ENCODE results near the gene CSNK2A3. TPM values are rescaled to one million over a fixed set of nuclear protein-coding genes. Genes with fewer than 3 reads are reported as not detected.

The CSNK2A3 gene
- total RNA-seq, 2 experiments from 2014 or later, result 0.63 to 0.82 TPM

DNA sequence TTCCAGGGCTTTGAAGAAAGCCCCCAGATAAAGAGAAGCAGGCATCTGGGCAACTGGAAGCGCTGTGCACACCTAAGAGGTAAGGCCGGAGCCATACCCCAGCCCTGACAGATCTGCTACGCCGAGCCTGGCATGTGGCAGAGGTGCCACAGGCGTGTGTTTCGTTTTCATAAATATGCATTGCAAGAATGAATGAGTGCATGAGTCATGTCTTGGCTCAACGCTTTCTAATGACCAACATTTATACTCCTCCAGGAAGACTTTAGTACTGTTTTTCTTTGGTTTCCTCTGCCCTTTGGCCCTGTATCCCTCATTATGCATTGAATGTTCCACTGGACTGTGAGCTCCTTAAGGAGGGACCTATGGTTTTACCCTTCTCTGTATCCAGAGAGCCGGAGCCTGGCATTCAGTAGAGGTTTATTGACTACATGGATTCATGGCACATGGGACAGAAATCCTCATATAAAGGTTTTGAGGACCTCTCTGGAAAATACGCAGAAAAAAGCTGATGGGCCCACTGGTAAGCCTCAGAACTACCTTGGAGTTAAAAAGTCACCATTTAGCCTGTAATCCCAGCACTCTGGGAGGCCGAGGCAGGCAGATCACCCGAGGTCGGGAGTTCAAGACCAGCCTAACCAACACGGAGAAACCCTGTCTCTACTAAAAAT is 38.9 kb upstream of the CSNK2A3 start:
- ChIA-PET POLR2A (no interaction called here), CTCF (ENCODE audit: unreplicated experiment) (no interaction called here)
- intact Hi-C loops (cut with micrococcal nuclease; ENCODE audit: unreplicated experiment), result no loop called here
- no TSS peak for BruUV-seq (replicated peaks)
- no peaks in the 10 kb centered on the region for H3K9me2 ChIP-seq (ENCODE audit: insufficient read depth, low read length)
- H3K9me3 ChIP-seq (ENCODE audit: low read length), result no peaks in the 10 kb centered on the region
- H3K4me2 ChIP-seq (ENCODE audit: low read length), result no peak overlapping the region
- no peak overlapping the region for H2AFZ ChIP-seq (ENCODE audit: low read length)
- no peaks in the 10 kb centered on the region for H3K79me2 ChIP-seq (ENCODE audit: insufficient read depth, low read depth, low read length)
- H3K4me3 ChIP-seq (ENCODE audit: low read depth, low read length, poor library complexity, severe bottlenecking), result no peak overlapping the region
- no peaks in the 10 kb centered on the region for H4K20me1 ChIP-seq (ENCODE audit: insufficient read depth, low read length)
- H3K27ac ChIP-seq (ENCODE audit: low read depth, low read length, poor library complexity, severe bottlenecking), result no peak overlapping the region
- DNase-seq (ENCODE audit: low spot score), result no peak
- no peaks in the 10 kb centered on the region for H3K4me1 ChIP-seq (ENCODE audit: insufficient read depth, low read length, poor library complexity, severe bottlenecking)
- TF ChIP-seq, protein P1, sequence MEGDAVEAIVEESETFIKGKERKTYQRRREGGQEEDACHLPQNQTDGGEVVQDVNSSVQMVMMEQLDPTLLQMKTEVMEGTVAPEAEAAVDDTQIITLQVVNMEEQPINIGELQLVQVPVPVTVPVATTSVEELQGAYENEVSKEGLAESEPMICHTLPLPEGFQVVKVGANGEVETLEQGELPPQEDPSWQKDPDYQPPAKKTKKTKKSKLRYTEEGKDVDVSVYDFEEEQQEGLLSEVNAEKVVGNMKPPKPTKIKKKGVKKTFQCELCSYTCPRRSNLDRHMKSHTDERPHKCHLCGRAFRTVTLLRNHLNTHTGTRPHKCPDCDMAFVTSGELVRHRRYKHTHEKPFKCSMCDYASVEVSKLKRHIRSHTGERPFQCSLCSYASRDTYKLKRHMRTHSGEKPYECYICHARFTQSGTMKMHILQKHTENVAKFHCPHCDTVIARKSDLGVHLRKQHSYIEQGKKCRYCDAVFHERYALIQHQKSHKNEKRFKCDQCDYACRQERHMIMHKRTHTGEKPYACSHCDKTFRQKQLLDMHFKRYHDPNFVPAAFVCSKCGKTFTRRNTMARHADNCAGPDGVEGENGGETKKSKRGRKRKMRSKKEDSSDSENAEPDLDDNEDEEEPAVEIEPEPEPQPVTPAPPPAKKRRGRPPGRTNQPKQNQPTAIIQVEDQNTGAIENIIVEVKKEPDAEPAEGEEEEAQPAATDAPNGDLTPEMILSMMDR (conservative IDR thresholded peaks at IDR 0.05; ENCODE audit: low read length), result no peak
- no peak for TF ChIP-seq EZH2phosphoT487 (IDR thresholded peaks at IDR 0.05; ENCODE audit: borderline replicate concordance, low read depth, low read length)
- no peaks in the 10 kb centered on the region for H3K36me3 ChIP-seq (ENCODE audit: insufficient read depth, low read length)

DNA sequence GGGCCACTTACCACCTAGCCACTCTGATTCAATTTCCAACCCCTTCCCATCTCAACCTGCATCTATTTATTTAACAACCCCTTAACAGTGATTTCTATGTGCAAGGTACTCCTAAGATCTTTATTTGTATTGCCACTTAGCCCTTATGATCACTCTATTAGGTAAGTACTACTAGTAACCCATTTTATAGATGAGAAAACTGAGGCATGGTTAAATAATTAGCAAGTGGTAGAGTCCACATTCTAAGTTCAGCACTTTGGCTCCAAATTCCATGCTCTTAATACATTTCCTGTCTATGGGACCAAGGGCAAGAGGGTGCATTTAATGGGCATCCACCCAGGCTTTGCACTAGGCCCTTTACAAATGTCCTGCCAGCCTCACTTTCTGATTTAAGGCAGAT is 38.1 kb upstream of the CSNK2A3 start:
- Histone ChIP-seq H3K4me3 (ENCODE audit: low read depth, low read length, poor library complexity, severe bottlenecking) (no peak overlapping the region), H3K79me2 (ENCODE audit: insufficient read depth, low read depth, low read length) (no peaks in the 10 kb centered on the region), H3K4me1 (ENCODE audit: insufficient read depth, low read length, poor library complexity, severe bottlenecking) (no peaks in the 10 kb centered on the region), H3K4me2 (ENCODE audit: low read length) (no peak overlapping the region), H3K9me3 (ENCODE audit: low read length) (no peaks in the 10 kb centered on the region), H3K27ac (ENCODE audit: low read depth, low read length, poor library complexity, severe bottlenecking) (no peak overlapping the region), H3K9me2 (ENCODE audit: insufficient read depth, low read length) (no peaks in the 10 kb centered on the region), H2AFZ (ENCODE audit: low read length) (no peak overlapping the region), H3K36me3 (ENCODE audit: insufficient read depth, low read length) (no peaks in the 10 kb centered on the region), H4K20me1 (ENCODE audit: insufficient read depth, low read length) (no peaks in the 10 kb centered on the region)
- ChIA-PET CTCF (ENCODE audit: unreplicated experiment) (no interaction called here), POLR2A (no interaction called here)
- no TSS peak for BruUV-seq (replicated peaks)
- DNase-seq (ENCODE audit: low spot score), result no peak
- TF ChIP-seq EZH2phosphoT487 (IDR thresholded peaks at IDR 0.05; ENCODE audit: borderline replicate concordance, low read depth, low read length), result no peak
- TF ChIP-seq, protein P1 (conservative IDR thresholded peaks at IDR 0.05; ENCODE audit: low read length), result no peak
- intact Hi-C loops (cut with micrococcal nuclease; ENCODE audit: unreplicated experiment), result no loop called here

DNA sequence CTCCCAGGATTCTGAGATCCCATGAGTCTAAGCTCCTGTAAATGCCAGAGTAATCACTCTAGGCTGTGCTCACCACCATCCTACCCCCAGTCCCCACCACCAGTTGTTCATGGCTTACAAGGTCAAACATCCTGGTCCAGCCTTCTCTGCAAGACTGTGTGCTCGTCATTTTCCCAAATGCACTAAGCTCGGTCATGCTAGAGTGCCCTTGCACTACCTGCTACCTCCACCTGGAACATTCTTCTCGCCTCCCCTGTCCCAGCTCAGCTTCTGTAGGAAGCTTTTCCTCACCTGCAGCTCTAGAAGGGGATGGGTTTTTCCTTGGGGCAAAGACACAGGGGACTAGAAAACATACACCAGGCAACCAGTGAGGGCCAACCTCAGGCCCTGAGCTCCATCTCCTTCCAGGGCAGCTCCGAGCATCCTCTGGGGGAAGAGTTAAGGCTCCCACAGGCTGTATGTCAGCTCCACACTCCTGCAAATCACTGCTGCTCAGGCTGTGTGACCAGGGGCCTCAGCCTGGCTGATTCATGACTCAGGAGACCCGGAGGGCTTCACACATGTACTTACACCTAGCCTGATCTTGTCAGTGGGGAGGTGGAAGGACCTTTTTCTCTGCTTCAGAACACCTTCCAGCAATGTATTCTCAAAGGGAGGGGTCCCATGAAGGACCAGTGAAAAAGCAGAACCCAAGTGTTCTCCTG is 37.2 kb upstream of the CSNK2A3 start:
- no TSS peak for BruUV-seq (replicated peaks)

More for the DNA sequence above, 37.2 kb upstream of the CSNK2A3 start:
- H3K79me2 ChIP-seq (ENCODE audit: insufficient read depth, low read depth, low read length), result no peaks in the 10 kb centered on the region
- ChIA-PET CTCF (ENCODE audit: unreplicated experiment) (no interaction called here), POLR2A (interaction anchor here (0.9 kb wide), 1 partner anchor 8 kb away, joined by 3 read pairs; no protein-coding TSS in a partner anchor)
- no peaks in the 10 kb centered on the region for H3K9me3 ChIP-seq (ENCODE audit: low read length)
- no peak overlapping the region for H2AFZ ChIP-seq (ENCODE audit: low read length)
- DNase-seq (ENCODE audit: low spot score), result no peak
- no peaks in the 10 kb centered on the region for H3K4me1 ChIP-seq (ENCODE audit: insufficient read depth, low read length, poor library complexity, severe bottlenecking)
- TF ChIP-seq EZH2phosphoT487 (IDR thresholded peaks at IDR 0.05; ENCODE audit: borderline replicate concordance, low read depth, low read length), result no peak
- TF ChIP-seq, protein P1 (conservative IDR thresholded peaks at IDR 0.05; ENCODE audit: low read length), result no peak
- H4K20me1 ChIP-seq (ENCODE audit: insufficient read depth, low read length), result no peaks in the 10 kb centered on the region
- no peak overlapping the region for H3K4me3 ChIP-seq (ENCODE audit: low read depth, low read length, poor library complexity, severe bottlenecking)
- intact Hi-C loops (cut with micrococcal nuclease; ENCODE audit: unreplicated experiment), result no loop called here
- H3K27ac ChIP-seq (ENCODE audit: low read depth, low read length, poor library complexity, severe bottlenecking), result no peak overlapping the region
- H3K9me2 ChIP-seq (ENCODE audit: insufficient read depth, low read length), result no peaks in the 10 kb centered on the region
- no peaks in the 10 kb centered on the region for H3K36me3 ChIP-seq (ENCODE audit: insufficient read depth, low read length)
- H3K4me2 ChIP-seq (ENCODE audit: low read length), result no peak overlapping the region
